D341Med (cell line): Measurements from ENCODE around the gene RS1.

ENCODE experiments used
- DNase-seq: peaks from one replicate; pipeline ENCODE4 v3.0.0; 2012; ENCODE audit warnings: low spot score

The RS1 gene

GRCh38 chrX:18598413-18598812 is 73.5 kb downstream of the RS1 start:
- no peak for DNase-seq

- DNase-seq, result no peak
Measured at GRCh38 chrX:18596096-18596495, 75.8 kb downstream of the RS1 start.

GRCh38 chrX:18594079-18594478 is 77.8 kb downstream of the RS1 start:
- DNase-seq, result no peak

- DNase-seq, result no peak
Measured at GRCh38 chrX:18591834-18592233, 80.1 kb downstream of the RS1 start.
